Thyroid gland (tissue), 4 donors: Measurements from ENCODE around the gene TRIP12. TPM values are rescaled to one million over a fixed set of nuclear protein-coding genes. Genes with fewer than 3 reads are reported as not detected.
"Not testable (repeated sequence)": the region's sequence is repeated elsewhere in the genome, so short reads cannot be mapped to it uniquely, and the experiment has no call there.

ENCODE experiments used
- DNase-seq, 2 donors: peaks; one replicate each; pipeline ENCODE4 v3.0.0-alpha.2; 2019
- H3K27ac ChIP-seq, 3 donors: fragments of 200-600 bp; sonication (generic); 1 replicate in 2 of 3; 2 replicates in 1 of 3; pipeline ENCODE4 v1.5.1; 2016 to 2019; ENCODE audit warnings: mild to moderate bottlenecking in 1 of 3, moderate library complexity in 1 of 3
- H3K27me3 ChIP-seq: fragments of 200-600 bp; sonication (generic); one replicate; pipeline ENCODE4 v1.5.1; 2019
- H3K36me3 ChIP-seq, 2 donors: fragments of 200-600 bp; sonication (generic); one replicate each; pipeline ENCODE4 v1.5.1; 2016 to 2019
- H3K4me1 ChIP-seq, 2 donors: fragments of 200-600 bp; sonication (generic); one replicate each; pipeline ENCODE4 v1.5.1; 2017 to 2019
- H3K4me3 ChIP-seq, 3 donors: fragments of 200-600 bp; sonication (generic); replicated peaks in 1 of 3; 1 replicate in 2 of 3; 2 replicates in 1 of 3; pipeline ENCODE4 v1.5.1; 2016; ENCODE audit warnings: mild to moderate bottlenecking in 1 of 3
- H3K9me3 ChIP-seq: fragments of 200-600 bp; sonication (generic); one replicate; pipeline ENCODE4 v1.5.1; 2017
- POLR2A ChIP-seq, 2 donors: fragments of 450-650 bp; IDR thresholded peaks; one replicate each; pipeline ENCODE4 v1.6.1; 2017; ENCODE audit warnings: antibody characterized with exemption in 2 of 2, mild to moderate bottlenecking in 2 of 2, moderate library complexity in 1 of 2
- WGBS, 2 donors: methylation state at CpG; one replicate each; pipeline ENCODE4 v1.1.5; 2017; 5-methylcytosine and 5-hydroxymethylcytosine counted together
- intact Hi-C: fragments of 100-400 bp; cut with DNase I; formaldehyde crosslinking; loops from one replicate; pipeline ENCODE4 v1.15.1; 2023
- total RNA-seq, 4 donors: library from RNA; depleted of rRNA; stranded (reverse); fragments of >200 nt; gene quantifications; one replicate each; pipeline ENCODE4 v1.2.3, GENCODE V29; 2016
- TF ChIP-seq, protein P1 (sequence below), 6 experiments: fragments of 200-600 bp in 3 of 6; fragments of 450-650 bp in 3 of 6; sonication (generic) in 3 of 6; IDR thresholded peaks; one replicate each; pipeline ENCODE4 v1.5.1; 2016 to 2019; ENCODE audit warnings: antibody characterized with exemption in 6 of 6, mild to moderate bottlenecking in 2 of 6, inconsistent platforms in 1 of 6, moderate library complexity in 1 of 6

TRIP12 gene
- total RNA-seq, 4 donors from 2014 or later: 155 to 273 (median 184) TPM

DNA sequence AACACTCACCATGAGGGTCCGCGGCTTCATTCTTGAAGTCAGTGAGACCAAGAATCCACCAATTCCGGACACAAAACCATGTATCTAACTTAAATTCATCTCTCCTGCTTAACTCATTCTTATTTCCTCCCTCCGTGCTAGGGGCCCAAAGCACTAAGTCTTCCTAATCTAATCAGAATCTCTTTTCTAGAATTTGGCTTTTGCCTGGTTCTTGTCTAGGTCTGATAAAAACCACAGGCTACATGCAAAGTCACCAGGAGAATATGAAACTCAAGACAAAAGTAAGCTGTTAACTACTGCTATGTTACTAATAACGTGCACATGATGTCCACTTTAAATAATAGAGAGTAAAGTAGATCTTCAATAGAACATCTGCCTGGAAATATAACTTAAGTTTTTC, 69.9 kb downstream of the TRIP12 start:
- no peaks in the 10 kb centered on the region for H3K36me3 ChIP-seq
- peaks cover 5 to 17% of the 10 kb centered on the region in 2 donors for H3K4me1 ChIP-seq
- TF ChIP-seq, protein P1, sequence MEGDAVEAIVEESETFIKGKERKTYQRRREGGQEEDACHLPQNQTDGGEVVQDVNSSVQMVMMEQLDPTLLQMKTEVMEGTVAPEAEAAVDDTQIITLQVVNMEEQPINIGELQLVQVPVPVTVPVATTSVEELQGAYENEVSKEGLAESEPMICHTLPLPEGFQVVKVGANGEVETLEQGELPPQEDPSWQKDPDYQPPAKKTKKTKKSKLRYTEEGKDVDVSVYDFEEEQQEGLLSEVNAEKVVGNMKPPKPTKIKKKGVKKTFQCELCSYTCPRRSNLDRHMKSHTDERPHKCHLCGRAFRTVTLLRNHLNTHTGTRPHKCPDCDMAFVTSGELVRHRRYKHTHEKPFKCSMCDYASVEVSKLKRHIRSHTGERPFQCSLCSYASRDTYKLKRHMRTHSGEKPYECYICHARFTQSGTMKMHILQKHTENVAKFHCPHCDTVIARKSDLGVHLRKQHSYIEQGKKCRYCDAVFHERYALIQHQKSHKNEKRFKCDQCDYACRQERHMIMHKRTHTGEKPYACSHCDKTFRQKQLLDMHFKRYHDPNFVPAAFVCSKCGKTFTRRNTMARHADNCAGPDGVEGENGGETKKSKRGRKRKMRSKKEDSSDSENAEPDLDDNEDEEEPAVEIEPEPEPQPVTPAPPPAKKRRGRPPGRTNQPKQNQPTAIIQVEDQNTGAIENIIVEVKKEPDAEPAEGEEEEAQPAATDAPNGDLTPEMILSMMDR (IDR thresholded peaks at IDR 0.05): no peak
- no peak for TF ChIP-seq POLR2A (IDR thresholded peaks at IDR 0.05)
- 94 to 98% methylated on average over 5 of the region's 5 CpGs for WGBS, 2 donors
- H3K27me3 ChIP-seq: no peaks in the 10 kb centered on the region
- intact Hi-C loops: no loop called here
- DNase-seq: no peak
- H3K9me3 ChIP-seq: no peaks in the 10 kb centered on the region
- H3K27ac ChIP-seq: no peak overlapping the region
- no peak overlapping the region for H3K4me3 ChIP-seq

DNA sequence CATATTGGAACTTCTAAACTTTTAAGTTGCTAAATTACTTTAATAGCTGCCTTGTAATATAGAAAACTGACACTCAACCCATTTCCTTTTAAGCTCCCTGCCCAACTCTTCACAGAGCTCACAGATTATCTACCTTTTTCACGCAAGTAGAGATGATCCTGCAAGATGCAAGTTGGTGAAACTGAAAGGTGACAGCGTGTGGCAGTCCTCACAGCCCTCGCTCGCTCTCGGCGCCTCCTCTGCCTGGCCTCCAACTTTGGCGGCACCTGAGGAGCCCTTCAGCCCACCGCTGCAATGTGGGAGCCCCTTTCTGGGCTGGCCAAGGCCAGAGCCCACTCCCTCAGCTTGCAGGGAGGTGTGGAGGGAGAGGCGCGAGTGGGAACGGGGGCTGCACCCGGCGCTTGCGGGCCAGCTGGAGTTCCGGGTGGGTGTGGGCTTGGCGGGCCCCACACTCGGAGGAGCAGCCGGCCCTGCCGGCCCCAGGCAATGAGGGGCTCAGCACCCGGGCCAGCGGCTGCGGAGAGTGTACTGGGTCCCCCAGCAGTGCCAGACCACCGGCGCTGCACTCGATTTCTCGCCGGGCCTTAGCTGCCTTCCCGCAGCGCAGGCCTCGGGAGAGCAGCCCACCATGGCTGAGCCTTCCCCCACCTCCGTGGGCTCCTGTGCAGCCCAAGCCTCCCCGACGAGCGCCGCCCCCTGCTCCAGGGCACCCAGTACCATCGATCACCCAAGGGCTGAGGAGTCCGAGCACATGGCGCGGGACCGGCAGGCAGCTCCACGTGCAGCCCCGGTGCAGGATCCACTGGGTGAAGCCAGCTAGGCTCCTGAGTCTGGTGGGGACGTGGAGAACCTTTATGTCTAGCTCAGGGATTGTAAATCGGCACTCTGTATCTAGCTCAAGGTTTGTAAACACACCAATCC, 71.2 kb downstream of the TRIP12 start:
- intact Hi-C loops, H3K27ac ChIP-seq, H3K9me3 ChIP-seq, DNase-seq, H3K36me3 ChIP-seq, H3K4me3 ChIP-seq, H3K27me3 ChIP-seq: not testable (repeated sequence)
- 92 to 99% methylated on average over 22 to 38 of the region's 44 CpGs for WGBS, 2 donors
- H3K4me1 ChIP-seq: peaks cover 5 to 17% of the 10 kb centered on the region in 2 donors

DNA sequence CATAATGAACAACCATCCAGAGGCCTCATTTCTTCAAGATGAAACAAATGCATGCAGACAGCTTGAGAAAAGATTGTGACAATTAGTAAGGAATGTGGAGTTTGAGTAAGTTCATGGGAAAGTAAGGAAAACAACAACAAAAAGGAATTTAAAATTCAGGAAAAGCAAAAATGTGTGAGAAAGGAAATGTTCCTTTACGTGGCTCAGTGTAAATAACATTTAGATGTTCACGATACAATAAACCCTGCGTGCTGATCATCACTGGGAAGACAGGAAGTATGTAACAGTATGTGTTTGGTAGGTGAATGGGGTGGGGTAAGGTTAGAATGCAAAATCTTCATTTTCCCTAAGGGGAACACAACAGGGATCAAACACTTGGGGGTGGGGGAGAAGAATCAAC, 72.7 kb downstream of the TRIP12 start:
- no peaks in the 10 kb centered on the region for H3K36me3 ChIP-seq
- DNase-seq: no peak
- no peak overlapping the region for H3K27ac ChIP-seq
- intact Hi-C loops: no loop called here
- no peak overlapping the region for H3K4me3 ChIP-seq
- 87 to 89% methylated on average over 3 of the region's 3 CpGs for WGBS, 2 donors
- no peaks in the 10 kb centered on the region for H3K27me3 ChIP-seq
- TF ChIP-seq, protein P1 (IDR thresholded peaks at IDR 0.05): no peak
- TF ChIP-seq POLR2A (IDR thresholded peaks at IDR 0.05): no peak
- H3K9me3 ChIP-seq: no peaks in the 10 kb centered on the region
- H3K4me1 ChIP-seq: peaks cover 5 to 17% of the 10 kb centered on the region in 2 donors

DNA sequence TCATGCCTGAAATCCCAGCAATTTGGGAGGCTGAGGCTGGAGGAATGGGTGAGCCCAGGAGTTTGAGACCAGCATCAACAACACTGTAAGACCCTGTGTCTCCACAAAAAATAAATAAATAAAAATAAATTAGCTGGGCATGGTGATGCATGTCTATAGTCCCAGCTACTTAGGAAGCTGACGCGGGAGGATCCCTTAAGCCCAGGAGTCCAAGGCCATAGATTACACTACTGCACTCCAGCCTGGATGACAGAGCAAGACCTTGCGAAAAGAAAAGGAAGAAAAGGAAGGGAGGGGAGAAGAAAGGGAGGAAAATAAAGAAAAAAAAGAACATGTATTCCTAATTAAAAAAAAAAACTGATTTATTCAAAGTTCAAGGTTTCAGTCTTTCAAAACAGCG, 78.2 kb downstream of the TRIP12 start:
- no peak for DNase-seq
- H3K27me3 ChIP-seq: no peaks in the 10 kb centered on the region
- TF ChIP-seq POLR2A (IDR thresholded peaks at IDR 0.05): no peak
- TF ChIP-seq, protein P1 (IDR thresholded peaks at IDR 0.05): no peak
- H3K27ac ChIP-seq: no peak overlapping the region
- H3K36me3 ChIP-seq: peaks cover 0 to 4% of the 10 kb centered on the region in 2 donors
- WGBS, 2 donors: 97 to 98% methylated on average over 4 of the region's 4 CpGs
- no peaks in the 10 kb centered on the region for H3K9me3 ChIP-seq
- peaks cover 0 to 13% of the 10 kb centered on the region in 2 donors for H3K4me1 ChIP-seq
- no peak overlapping the region for H3K4me3 ChIP-seq
- intact Hi-C loops: no loop called here

DNA sequence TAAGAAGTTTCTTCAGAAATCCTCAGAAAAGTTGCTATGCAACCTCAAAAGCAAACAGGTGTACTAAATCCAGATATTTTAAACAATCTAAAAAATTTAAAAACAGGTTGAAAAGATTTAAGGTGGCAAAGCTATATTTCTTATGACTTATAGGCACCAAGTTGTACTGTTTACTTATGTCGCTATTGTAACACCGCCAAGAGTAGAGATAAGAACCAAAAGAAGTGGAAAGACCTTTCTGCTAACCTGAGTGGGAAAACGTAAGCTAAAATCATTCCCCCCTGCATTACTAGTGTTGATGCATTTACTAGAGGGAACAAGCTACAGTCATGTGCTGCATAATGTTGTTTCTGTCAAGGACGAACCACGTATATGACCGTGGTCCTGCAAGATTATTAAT, 83.1 kb downstream of the TRIP12 start:
- no peak overlapping the region for H3K27ac ChIP-seq
- peaks cover 0 to 4% of the 10 kb centered on the region in 2 donors for H3K36me3 ChIP-seq
- intact Hi-C loops: no loop called here
- no peak for TF ChIP-seq POLR2A (IDR thresholded peaks at IDR 0.05)
- TF ChIP-seq, protein P1 (IDR thresholded peaks at IDR 0.05): no peak
- no peaks in the 10 kb centered on the region for H3K4me1 ChIP-seq
- H3K4me3 ChIP-seq: no peak overlapping the region
- H3K27me3 ChIP-seq: no peaks in the 10 kb centered on the region
- 79 to 81% methylated on average over 6 of the region's 6 CpGs for WGBS, 2 donors
- no peak for DNase-seq
- H3K9me3 ChIP-seq: no peaks in the 10 kb centered on the region
